Stimulated activated CD8-positive, alpha-beta memory T cell treated with anti-CD3 and anti-CD28 coated beads, Interleukin-15, amount 100 ng/mL, for 24 hours (primary cell): Measurements from ENCODE around the gene MCF2L.

Experiments
- DNase-seq: peaks from one replicate; pipeline ENCODE4 v3.0.0-alpha.2; 2020; ENCODE audit warnings: low read depth

Gene MCF2L

GRCh38 chr13:112979406-112979902, 10.4 kb downstream of the MCF2L start:
- no peak for DNase-seq

- no peak for DNase-seq
Measured at GRCh38 chr13:112980434-112980833, 11.4 kb downstream of the MCF2L start.

DNA sequence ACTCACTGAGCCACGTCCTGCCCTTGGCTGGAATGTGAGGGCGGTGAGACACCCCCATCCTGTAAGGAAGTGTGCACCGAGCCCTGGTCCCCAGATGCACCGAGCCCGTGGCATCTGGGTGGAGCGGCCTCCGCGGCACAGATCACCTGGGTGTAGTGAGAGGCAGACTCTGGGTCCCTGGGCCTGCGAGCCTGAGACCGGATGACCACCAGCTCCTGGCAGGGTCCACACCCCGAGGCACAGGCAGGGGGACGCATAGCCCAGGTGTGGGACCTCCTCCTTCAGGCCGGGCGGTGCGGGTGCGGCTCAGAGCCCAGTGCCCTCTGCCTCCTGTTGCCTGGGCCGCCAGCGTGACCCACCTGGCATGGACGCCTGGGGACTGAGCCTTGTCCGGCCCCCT, 12.4 kb downstream of the MCF2L start:
- DNase-seq, result no peak

GRCh38 chr13:112982281-112983041, 13.4 kb downstream of the MCF2L start:
- DNase-seq, result no peak

DNA sequence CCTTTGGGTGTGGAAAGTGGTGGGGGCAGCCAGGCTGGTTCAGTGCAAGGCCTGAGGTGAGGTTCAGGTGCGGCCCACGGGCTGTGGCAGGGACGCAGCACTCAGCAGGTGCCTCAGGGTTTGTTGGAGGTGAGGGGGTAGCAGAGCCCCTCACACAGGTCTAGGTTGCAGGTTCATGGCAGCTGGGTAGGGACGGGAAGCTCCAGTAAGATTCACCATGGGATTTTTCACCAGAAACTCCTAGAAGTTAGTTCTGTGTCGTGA, 14.0 kb downstream of the MCF2L start:
- DNase-seq, result no peak

- DNase-seq, result no peak
Measured at GRCh38 chr13:112983428-112984196, 14.6 kb downstream of the MCF2L start.

DNA sequence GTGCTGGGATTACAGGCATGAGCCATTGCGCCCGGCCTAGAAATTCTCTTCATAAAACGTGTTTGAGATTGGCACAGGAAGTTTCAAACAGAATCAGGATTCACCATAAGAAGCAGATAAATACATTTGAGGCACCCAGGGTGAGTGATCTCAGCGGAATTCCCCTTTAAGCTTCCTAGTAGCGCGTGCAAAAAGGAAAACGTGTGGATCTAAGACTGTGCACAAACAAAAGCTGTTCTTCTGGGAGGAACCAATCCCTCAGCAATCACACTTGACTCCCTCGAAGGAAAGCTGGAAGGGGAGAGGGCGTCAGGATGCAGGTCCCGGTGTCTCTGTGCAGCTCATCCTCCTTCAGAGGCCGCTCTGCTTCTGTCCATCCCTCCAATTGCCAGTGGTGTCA, 15.5 kb downstream of the MCF2L start:
- no peak for DNase-seq

DNA sequence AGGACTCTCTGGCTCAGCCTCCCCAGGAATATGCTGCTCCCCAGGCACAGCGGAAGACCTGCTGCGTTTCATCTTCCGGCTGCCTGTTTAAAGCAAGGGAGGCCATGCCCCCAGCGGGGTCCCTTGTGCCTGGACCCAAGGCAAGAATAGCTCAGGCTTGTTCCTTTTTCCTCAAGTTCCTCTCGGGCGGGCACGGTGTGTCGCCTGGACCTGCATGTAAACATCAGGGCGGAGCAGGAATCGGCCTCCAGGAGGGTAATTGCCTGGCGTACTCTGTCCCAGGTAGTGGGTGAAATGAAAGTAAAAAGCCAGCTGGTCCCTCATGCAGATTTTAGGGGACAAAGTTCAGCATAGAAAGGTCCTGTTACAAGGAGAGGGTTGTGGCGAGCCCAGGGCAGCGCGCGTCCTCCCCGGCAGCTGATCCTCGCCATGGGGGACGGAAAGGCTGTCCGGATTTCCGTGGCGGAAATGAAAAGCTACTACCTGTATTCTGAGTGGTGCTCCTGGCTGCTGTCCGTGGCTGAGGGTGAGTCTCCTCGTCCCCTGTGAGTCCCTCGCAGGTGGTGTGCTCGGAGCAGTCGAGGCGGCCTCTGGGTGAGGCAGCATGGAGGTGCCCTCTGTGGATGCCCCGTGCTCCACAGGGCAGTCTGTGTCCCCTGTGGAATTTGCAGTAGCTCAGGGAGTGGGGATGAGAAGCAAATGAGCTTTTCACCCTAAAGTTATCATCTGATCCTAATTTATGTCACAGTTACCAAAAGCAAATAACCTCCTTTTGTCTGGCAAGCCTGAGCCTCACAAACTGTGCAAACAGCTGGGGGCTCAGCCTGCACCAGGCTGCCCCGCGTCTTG, 16.2 kb downstream of the MCF2L start:
- DNase-seq, result no peak

DNA sequence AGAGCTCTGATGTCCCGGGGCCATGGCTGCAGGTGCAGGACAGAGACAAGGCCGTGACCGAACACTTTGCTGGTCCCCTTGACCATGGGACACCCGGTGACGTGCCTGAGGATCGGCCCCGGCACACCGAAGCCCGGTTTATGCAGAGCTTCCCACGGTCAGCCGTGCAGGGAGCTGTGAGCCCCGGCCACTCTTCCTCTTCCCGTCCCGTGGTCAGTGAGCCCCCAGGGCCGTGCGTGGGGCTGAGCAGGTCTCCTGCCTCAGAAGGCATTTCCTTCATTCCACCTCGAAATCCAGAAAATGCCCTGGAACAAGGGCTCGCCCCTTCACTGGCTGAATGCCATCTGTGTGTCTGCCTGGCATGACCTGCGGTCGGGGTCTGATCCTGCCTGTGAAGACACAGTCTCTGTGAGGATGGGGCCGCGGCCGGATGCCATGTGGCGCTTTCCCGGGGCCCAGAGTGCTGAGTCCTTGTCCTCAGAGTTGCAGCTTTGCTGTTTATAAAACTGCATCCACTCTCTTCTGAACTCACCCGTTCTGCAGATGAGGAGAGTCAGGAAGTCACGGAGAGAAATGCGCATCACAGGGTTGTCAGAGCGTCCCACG, 16.9 kb downstream of the MCF2L start:
- no peak for DNase-seq

DNA sequence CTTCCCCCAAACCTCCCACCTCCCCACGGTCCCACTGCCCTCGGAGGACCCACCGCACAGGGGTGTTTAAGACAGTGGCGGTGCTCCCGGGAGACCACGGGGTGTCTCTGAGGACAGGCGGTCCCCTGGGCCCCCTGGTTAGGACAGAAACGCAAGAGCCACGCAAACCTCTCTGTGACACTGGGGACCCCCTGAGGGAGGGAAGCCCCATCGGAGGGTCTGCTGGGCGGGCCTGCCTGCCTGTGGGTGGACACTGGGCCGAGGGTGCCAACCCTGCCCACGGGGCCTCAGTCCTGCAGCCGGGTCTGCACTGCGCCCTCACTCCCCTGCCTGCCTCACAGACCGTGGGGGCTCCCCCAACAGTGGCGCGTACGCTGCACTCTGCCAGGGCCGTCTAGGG, 17.5 kb downstream of the MCF2L start:
- no peak for DNase-seq

DNA sequence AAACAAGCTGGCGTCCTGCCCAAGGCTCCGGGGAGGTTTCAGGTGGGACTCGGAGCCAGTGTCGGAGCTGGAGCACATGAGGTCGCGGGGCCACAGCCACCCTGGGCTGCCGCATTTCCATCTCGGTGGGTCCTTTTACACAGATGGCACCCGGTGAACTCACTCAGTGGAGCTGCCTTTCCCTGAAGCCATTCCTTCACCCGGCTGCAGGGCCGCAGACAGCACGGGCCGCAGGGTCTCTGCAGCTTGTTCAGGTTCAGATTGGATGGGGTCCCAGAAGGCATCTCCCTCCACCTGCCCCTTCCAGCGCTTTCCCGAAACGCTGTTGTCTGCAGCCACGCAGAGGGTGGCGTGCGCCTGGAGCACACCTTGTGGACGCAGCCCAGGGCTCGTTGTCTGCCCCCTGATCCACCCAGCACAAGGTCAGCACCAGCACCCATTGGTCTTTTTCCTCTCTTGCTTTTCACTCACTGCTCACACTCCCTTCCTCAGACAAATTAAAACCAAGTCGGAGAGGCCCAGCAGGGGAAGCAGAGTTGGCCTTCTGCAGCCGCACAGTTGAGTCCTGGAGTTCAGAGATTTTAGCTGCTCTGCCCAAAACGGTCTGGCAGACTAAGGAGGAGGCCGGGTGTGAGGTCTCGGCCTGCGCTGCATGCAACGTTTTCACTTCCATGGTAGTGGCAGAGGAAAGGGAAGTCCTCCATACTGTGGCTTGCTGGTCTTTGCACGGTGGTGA, 18.1 kb downstream of the MCF2L start:
- no peak for DNase-seq

DNA sequence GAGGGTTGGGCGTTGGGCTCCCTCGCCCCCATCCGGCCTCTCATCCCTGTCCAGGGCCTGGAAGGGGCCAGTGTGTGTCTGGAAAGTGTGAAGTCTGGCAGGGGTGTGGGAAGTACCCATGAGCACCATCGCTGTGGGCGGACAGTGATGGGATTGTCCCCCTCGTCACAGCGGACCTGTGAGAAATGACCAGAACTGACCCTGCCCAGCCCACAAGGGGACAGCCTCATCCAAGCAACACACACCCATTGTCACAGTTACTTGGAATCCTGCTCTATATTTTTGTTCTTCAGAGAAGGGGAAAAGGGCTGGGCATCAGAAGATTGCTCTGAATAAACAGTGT, 18.6 kb downstream of the MCF2L start:
- no peak for DNase-seq

DNA sequence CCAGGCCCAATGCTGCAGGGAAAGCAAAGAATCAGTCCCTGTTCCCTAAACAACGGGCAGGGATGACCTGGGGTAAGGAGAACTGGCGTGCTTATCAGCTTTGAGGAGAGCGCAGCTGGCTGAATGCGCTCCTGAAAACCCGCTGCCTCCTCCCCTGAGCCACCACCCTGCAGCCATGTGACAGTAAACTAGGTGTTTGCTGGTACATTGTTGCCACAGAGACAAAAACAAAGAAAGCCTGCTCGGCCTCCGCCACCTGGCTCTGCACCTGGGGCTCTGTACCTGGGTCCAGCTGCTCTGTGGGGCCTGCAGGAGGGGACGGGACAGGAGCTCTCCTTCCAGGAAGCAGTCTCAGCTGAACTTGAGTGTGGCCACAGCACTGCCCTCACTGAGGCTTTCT, 21.8 kb downstream of the MCF2L start:
- no peak for DNase-seq

DNA sequence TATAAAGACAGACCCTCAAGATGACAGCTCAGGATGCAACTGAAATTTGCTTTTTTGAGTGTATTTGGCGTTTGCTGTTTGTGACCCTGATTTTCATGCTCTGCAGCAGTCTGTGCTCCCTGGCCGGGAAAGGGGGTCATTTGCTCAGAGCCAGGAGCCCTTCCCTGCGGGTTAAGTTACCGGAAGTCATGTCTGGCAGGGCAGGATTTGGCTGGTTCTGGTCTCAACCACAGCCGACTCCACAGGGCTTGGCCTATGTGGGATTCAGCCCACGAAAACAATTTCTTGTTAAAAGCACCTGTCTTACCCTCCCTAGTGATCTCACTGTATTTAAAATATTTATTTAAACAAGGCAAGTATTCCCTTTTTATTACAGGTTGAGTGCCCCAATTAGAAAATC, 22.6 kb downstream of the MCF2L start:
- no peak for DNase-seq

DNA sequence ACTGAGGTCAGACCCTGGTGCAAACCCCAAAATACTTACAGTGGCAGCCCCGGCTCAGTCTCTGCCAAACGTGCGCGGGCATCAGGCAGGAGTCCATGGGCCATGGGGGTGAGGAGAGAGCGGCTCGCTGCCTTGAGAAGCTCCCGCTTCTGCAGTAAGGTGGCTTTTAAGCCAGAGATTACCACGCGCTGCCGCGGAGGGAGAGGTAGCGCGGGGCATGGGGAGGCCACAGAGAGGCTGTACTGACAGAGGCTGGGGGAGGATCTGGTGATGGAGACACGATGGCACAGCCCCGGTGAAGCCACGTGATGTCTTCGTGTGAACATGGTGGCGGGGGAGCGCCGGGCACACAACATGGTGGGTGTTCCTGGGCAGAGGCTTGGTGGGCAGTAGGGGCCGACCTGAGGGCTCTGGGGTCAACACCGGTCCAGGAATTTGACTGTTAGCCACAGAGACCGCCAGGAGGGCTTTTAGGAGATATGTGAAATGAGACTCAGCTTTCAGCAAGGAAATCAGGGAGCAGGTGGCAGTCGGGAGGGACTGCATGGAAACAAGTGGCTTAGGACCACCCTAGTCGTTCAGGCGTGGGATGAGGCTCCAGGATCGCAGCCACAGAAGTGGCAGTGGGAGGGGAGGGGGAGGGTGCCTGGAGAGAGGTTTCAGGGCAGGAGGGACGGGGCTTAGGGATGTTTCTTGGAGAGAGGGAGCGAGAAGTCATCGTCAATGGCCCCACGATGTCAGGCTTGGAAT, 24.1 kb downstream of the MCF2L start:
- no peak for DNase-seq

DNA sequence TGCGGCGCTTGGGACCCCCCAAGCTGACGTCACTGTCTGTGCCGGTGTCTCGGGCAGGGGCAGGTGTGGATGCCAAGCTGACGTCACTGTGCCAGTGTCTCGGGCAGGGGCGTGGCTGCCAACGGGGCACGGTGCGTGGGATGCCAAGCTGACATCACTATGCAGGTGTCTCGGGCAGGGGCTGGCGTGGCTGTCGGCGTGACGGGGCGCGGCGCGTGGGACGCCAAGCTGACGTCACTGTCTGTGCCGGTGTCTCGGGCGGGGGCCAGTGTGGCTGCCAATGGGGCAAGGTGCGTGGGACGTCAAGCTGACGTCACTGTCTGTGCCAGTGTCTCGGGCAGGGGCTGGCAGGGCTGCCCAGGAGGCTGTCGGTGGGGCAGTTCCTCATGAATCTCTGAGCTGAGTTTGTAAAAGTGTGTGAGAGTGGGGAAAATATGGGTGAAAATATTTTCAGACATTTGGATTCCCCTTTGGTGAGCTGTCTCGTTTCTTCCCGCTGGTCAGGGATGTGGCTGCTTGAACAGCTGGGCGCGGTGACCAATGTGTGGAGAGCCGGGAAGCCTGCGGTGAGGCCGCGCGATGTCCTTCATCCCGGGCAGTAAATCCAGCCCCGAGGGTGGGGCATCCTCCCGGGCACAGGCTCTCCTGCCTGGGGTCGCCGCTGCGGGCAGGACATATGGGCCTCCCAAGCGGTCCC, 25.2 kb downstream of the MCF2L start:
- no peak for DNase-seq

GRCh38 chr13:112994781-112995355, 25.9 kb downstream of the MCF2L start:
- DNase-seq, result no peak

DNA sequence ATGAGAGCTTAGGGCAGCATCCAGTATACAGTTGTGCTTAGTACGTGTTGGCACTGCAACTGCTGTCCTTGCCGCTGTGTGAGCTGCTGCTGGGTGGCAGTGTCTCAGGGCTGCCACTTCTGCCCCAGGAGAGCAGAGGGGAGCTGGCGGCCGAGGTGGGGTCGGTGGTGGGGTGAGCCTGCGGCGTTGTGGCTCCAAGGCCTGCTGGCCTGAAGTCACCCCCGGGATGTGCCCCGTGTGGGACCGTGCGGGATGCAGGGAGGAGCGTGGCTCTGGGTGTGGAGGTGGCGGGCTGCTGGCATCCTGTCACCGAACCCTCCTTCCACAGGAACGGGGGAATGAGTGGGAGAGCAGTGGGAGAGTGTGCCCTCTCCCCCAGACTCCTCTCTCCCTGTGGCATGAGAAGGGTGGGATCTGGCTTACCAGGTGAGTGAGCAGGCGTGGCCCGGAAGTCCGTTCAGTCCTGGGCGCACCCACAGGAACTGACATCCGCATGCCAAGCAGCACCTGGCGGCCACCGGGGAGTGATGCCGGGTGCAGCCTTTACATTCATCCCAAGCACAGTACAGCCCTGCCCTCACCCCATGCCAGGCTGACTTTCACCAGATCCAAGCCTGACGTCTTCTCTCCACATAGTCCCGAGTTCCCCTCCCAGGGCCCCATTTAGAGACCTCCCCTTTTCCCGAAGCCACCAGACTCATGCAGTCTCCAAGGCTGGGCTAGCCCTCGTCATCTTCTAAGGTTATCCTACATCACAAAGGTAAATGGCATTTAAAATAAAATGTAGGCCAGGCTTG, 26.6 kb downstream of the MCF2L start:
- no peak for DNase-seq

DNA sequence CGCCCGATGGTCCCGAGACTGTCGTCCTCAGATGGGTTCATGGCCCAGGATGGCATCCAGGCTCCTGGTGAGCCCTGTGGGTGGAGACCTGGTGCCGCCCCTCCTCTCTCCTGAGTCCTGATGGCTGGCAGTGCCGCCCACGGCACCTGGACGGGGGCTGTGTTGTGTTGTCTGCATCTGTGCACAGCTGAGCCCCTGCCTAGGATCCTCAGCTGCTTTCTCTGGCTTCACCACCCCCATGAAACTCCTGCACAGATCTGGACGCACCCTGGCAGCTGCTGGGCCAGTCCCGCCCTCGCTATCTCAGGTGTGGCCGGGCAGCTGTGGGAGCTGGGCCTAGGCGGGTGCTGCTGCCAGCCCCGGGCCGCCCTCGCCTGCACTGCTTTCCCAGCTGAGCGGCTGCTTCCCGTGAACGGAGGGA, 27.7 kb downstream of the MCF2L start:
- DNase-seq, result no peak
